GM12875 (cell line): Measurements from ENCODE around the gene FAM222B.

Experiments
- H3K4me3 ChIP-seq: one replicate; pipeline ENCODE4 v1.5.1; 2011; ENCODE audit warnings: low read depth, low read length, control low read depth
- CTCF ChIP-seq: IDR thresholded peaks from 2 replicates; pipeline ENCODE4 v1.5.1; 2011; ENCODE audit warnings: low read depth, mild to moderate bottlenecking, control low read depth, inconsistent platforms, low read length, moderate library complexity, borderline replicate concordance; ENCODE audit not compliant: insufficient read depth

FAM222B gene

GRCh38 chr17:28871056-28871579, 28.5 kb upstream of the FAM222B start:
- H3K4me3 ChIP-seq, result no peak overlapping the region
- no peak for TF ChIP-seq CTCF

- no peak for TF ChIP-seq CTCF
- H3K4me3 ChIP-seq, result no peak overlapping the region
These were observed 24.7 kb upstream of the FAM222B start for GRCh38 chr17:28867276-28867675.

GRCh38 chr17:28865946-28866752, 23.6 kb upstream of the FAM222B start:
- no peak for TF ChIP-seq CTCF
- H3K4me3 ChIP-seq, result no peak overlapping the region

- TF ChIP-seq CTCF, result no peak
- H3K4me3 ChIP-seq, result no peak overlapping the region
These were observed 22.6 kb upstream of the FAM222B start for GRCh38 chr17:28864991-28865849.

GRCh38 chr17:28863953-28864352, 21.4 kb upstream of the FAM222B start:
- TF ChIP-seq CTCF, result no peak
- H3K4me3 ChIP-seq, result no peak overlapping the region

- no peak for TF ChIP-seq CTCF
- no peak overlapping the region for H3K4me3 ChIP-seq
These were observed 20.0 kb upstream of the FAM222B start for GRCh38 chr17:28862561-28862960.
